Amniotic stem cell (primary cell): ENCODE results near the gene PAK1.

Experiments used
- DNase-seq: peaks from one replicate; lab custom pipeline; 2025; lab: John Stamatoyannopoulos, UW

Gene PAK1

GRCh38 chr11:77435972-77436371 lies 37.9 kb downstream of the PAK1 start:
- no peak for DNase-seq

- no peak for DNase-seq
Observed at GRCh38 chr11:77431813-77432212, 42.1 kb downstream of the PAK1 start.

- no peak for DNase-seq
Observed at GRCh38 chr11:77428598-77428997, 45.3 kb downstream of the PAK1 start.

- no peak for DNase-seq
Observed at GRCh38 chr11:77425346-77425745, 48.5 kb downstream of the PAK1 start.

GRCh38 chr11:77424644-77425043 lies 49.2 kb downstream of the PAK1 start:
- no peak for DNase-seq

- no peak for DNase-seq
Observed at GRCh38 chr11:77423624-77424023, 50.3 kb downstream of the PAK1 start.

- DNase-seq, result no peak
Observed at GRCh38 chr11:77422687-77423086, 51.2 kb downstream of the PAK1 start.

- no peak for DNase-seq
Observed at GRCh38 chr11:77421041-77421723, 52.7 kb downstream of the PAK1 start.

GRCh38 chr11:77418971-77419597 lies 54.8 kb downstream of the PAK1 start:
- DNase-seq, result no peak

GRCh38 chr11:77418155-77418970 lies 55.5 kb downstream of the PAK1 start:
- no peak for DNase-seq

GRCh38 chr11:77416357-77416756 lies 57.5 kb downstream of the PAK1 start:
- DNase-seq, result no peak

- DNase-seq, result no peak
Observed at GRCh38 chr11:77413850-77414460, 59.9 kb downstream of the PAK1 start.

GRCh38 chr11:77412814-77413213 lies 61.1 kb downstream of the PAK1 start:
- DNase-seq, result no peak

- DNase-seq, result peak; percentile 80
Observed at GRCh38 chr11:77411717-77412441, 62.0 kb downstream of the PAK1 start.

- DNase-seq, result no peak
Observed at GRCh38 chr11:77411137-77411707, 62.7 kb downstream of the PAK1 start.

GRCh38 chr11:77410076-77410827 lies 63.6 kb downstream of the PAK1 start:
- DNase-seq, result no peak

GRCh38 chr11:77409046-77409445 lies 64.8 kb downstream of the PAK1 start:
- no peak for DNase-seq

- DNase-seq, result peak; percentile 80
Observed at GRCh38 chr11:77407613-77408012, 66.3 kb downstream of the PAK1 start.

GRCh38 chr11:77406396-77406795 lies 67.5 kb downstream of the PAK1 start:
- no peak for DNase-seq

GRCh38 chr11:77403211-77403610 lies 70.7 kb downstream of the PAK1 start:
- DNase-seq, result no peak

- DNase-seq, result no peak
Observed at GRCh38 chr11:77402218-77402556, 71.7 kb downstream of the PAK1 start.
